Measurements from ENCODE around the gene MRTFA.

The MRTFA gene

DNA sequence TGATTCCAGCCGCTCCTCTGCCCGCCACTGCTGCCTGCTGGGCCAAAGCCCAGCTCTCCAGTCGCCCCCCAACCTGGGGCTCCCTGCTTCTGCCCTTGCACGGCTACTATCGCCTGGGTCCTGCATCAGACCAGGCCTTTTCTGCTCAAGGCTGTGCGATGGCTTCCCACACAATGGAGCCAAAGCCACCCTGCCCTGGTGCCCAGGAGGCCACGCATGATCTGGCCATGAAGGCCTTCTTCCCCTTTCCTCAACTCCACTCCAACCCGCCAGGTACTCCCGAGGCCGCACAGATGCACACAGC lies 220.3 kb downstream of the MRTFA start:
- TF ChIP-seq, protein P1, sequence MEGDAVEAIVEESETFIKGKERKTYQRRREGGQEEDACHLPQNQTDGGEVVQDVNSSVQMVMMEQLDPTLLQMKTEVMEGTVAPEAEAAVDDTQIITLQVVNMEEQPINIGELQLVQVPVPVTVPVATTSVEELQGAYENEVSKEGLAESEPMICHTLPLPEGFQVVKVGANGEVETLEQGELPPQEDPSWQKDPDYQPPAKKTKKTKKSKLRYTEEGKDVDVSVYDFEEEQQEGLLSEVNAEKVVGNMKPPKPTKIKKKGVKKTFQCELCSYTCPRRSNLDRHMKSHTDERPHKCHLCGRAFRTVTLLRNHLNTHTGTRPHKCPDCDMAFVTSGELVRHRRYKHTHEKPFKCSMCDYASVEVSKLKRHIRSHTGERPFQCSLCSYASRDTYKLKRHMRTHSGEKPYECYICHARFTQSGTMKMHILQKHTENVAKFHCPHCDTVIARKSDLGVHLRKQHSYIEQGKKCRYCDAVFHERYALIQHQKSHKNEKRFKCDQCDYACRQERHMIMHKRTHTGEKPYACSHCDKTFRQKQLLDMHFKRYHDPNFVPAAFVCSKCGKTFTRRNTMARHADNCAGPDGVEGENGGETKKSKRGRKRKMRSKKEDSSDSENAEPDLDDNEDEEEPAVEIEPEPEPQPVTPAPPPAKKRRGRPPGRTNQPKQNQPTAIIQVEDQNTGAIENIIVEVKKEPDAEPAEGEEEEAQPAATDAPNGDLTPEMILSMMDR (IDR thresholded peaks at IDR 0.05; ENCODE audit: extremely low read depth, missing control alignments), result no peak

DNA sequence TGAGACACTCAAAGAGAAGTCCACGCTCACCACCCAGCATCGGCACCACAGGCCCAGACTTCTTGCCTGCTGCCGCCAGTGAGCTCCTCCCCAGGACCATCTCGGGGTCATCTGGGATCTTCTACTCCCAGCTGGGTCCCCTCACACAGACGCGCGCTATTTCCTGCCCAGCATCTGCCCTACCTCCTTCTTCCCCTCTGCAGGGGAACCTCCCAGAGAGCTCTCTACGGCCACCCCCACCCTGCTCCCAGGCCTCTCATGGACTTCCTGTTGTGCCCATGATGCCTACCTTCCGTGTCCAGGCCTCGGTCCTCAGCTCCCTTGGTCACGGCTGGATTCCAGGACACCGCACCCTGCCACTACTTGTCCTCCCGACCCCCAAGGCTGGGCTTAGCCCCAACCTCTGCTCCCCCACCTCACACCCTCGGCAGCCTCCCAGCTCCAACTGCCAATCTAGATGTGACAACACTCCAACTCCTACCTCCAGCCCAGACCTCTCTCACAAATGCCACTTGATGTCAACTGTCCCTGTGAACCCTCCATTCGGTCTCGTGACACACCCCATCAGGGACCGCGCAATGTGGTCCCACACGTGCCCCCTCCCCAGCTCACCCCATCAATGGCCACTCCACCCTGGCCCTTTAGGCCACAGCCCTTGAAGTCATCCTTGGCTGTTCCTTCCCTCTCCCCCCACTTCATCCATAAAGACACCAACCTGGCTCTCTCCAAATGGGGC lies 220.8 kb downstream of the MRTFA start:
- DNase-seq (ENCODE audit: low spot score), result peak; percentile 71
- TF ChIP-seq, protein P1 (IDR thresholded peaks at IDR 0.05; ENCODE audit: extremely low read depth, missing control alignments), result no peak

More for the DNA sequence above, 220.3 kb downstream of the MRTFA start:
- DNase-seq (ENCODE audit: low spot score), result no peak

DNA sequence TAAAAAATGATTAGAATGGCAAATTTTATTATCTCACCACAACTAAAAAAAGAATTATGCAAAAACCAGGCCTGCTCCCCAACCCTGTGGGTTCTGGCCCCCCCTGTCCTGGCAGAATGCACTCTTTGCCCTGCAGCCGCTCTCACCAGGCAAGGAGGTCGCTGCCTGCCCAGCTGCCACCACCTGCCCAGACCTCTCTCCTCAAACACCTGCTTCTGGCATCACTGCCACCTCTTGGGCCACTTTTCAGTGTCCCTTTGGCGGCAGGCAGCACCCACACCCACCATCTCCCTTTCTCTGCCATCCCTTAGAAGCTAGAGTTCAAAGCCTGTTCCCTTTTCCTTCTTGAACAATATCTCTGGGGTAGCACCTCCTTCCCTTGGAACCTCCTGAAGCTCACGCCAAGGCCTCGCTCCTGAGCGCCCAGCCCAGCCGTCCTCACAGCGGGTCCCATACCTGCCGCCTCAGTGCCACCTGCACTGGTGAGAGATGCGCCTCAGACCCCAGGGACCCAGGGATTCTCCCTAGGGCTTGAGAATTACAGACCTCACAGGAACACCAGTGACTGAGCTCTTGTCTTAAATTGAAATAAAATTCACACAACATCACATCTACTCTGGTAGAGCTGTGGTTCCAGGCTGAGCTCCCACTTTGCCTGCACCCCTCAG lies 221.5 kb downstream of the MRTFA start:
- TF ChIP-seq, protein P1 (IDR thresholded peaks at IDR 0.05; ENCODE audit: extremely low read depth, missing control alignments), result no peak
- peak; percentile 66 for DNase-seq (ENCODE audit: low spot score)

DNA sequence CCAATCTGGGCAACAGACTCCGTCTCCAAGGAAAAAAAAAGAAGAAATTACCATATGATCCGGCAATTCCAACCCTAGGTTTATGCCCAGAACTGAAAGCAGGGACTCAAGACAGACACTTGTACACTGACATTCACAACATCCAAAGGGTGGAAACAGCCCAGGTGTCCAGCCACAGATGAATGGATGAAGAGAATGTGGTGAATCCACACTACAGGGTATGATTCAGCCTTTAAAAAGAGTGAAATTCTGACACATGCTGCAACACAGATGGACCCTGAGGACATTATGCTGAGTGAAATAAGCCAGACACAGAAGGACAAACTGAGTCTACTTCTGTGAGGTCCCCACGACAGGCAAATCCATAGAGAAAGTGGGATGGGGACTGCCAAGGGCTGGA lies 222.2 kb downstream of the MRTFA start:
- TF ChIP-seq, protein P1 (IDR thresholded peaks at IDR 0.05; ENCODE audit: extremely low read depth, missing control alignments), result no peak
- DNase-seq (ENCODE audit: low spot score), result no peak

DNA sequence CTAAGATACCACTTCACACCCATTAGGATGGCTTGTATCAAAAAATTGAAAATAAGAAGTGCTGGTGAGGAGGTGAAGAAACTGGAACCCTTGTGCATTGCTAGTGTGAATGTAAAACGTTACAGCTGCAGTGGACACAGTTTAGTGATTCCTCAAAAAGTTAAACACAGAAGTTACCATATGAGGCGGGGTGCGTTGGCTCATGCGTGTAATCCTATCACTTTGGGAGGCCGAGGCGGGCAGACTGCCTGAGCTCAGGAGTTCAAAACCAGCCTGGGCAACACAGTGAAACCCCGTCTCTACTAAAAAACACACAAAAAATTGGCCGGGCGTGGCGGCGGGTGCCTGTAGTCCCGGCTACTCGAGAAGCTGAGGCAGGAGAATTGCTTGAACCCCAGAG lies 222.6 kb downstream of the MRTFA start:
- DNase-seq (ENCODE audit: low spot score), result no peak
- TF ChIP-seq, protein P1 (IDR thresholded peaks at IDR 0.05; ENCODE audit: extremely low read depth, missing control alignments), result no peak

DNA sequence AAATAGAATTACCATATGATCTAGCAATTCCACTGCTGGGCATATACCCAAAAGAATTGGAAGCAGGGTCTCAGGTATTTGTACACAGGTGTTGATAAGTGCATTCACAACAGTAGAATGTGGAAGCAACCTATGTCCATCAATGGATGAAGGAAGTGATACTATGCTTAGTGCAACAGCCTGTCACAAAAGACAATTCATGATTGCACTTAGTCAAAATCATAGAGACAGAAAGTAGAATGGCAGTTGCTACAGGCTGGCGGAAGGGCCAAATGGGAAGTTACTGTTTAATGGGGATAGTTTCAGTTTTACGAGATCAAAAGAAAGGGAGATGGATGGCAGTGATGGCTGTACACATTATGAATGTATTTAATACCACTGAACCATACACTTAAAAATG lies 224.1 kb downstream of the MRTFA start:
- TF ChIP-seq, protein P1 (IDR thresholded peaks at IDR 0.05; ENCODE audit: extremely low read depth, missing control alignments), result no peak

DNA sequence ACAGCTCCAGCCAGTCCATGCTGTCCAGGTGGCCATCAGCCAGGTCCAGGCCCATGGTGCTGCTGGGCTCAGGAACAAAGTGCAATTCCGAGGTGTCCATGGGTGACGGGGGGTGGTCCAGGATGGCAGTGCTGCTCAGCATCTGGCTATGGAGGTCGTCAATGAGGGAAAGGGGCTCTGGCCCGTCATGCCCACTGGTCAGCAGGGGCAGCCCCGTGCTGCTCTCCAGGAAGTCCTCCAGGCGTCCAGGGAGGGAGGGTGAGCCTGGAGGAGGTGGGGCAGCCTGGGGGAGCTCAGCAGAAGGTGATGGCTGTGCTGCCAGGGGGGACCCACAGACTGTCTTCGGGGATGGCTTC lies 225.0 kb downstream of the MRTFA start:
- TF ChIP-seq, protein P1 (IDR thresholded peaks at IDR 0.05; ENCODE audit: extremely low read depth, missing control alignments), result no peak
- DNase-seq (ENCODE audit: low spot score), result no peak

More for the DNA sequence above, 224.1 kb downstream of the MRTFA start:
- peak; percentile 79 for DNase-seq (ENCODE audit: low spot score)

Data from GM20000 (cell line).